Mesendoderm (in vitro differentiated cells): ENCODE data around the gene FANK1.
"Not testable (repeated sequence)": the region's sequence is repeated elsewhere in the genome, so short reads cannot be mapped to it uniquely, and the experiment has no call there.

Experiments
- DNase-seq: peaks from one replicate; pipeline ENCODE4 v3.0.0; 2013
- H2AK5ac ChIP-seq: 2 replicates; pipeline ENCODE4 v1.6.1; 2013; ENCODE audit warnings: low read length, inconsistent platforms
- H2BK120ac ChIP-seq: 2 replicates; pipeline ENCODE4 v1.6.1; 2013; ENCODE audit warnings: low read depth, mild to moderate bottlenecking, low read length, moderate library complexity, mixed read lengths
- H2BK15ac ChIP-seq: replicated peaks from 2 replicates; pipeline ENCODE4 v1.6.1; 2013; ENCODE audit warnings: low read depth, mild to moderate bottlenecking, moderate library complexity
- H2BK5ac ChIP-seq: 2 replicates; pipeline ENCODE4 v1.6.1; 2013; ENCODE audit warnings: low read length, inconsistent platforms
- H3K18ac ChIP-seq: 2 replicates; pipeline ENCODE4 v1.6.1; 2013; ENCODE audit warnings: mild to moderate bottlenecking, low read length, mixed read lengths
- H3K23ac ChIP-seq: one replicate; pipeline ENCODE4 v1.6.1; 2013; ENCODE audit warnings: low read length
- H3K27ac ChIP-seq: 2 replicates; pipeline ENCODE4 v1.5.1; 2013; ENCODE audit warnings: low read depth, mild to moderate bottlenecking, inconsistent platforms, low read length, moderate library complexity
- H3K27me3 ChIP-seq: 2 replicates; pipeline ENCODE4 v1.6.1; 2013; ENCODE audit warnings: low read length, control low read depth, mild to moderate bottlenecking, inconsistent platforms; ENCODE audit not compliant: insufficient read depth, poor library complexity
- H3K36me3 ChIP-seq: 2 replicates; pipeline ENCODE4 v1.6.1; 2013; ENCODE audit warnings: low read length, inconsistent platforms; ENCODE audit not compliant: control insufficient read depth, insufficient read depth
- H3K4ac ChIP-seq: one replicate; pipeline ENCODE4 v1.6.1; 2013; ENCODE audit warnings: low read depth, mild to moderate bottlenecking, low read length, moderate library complexity
- H3K4me1 ChIP-seq: 2 replicates; pipeline ENCODE4 v1.6.1; 2013; ENCODE audit warnings: low read depth, low read length, inconsistent platforms; ENCODE audit not compliant: control insufficient read depth
- H3K4me2 ChIP-seq: 2 replicates; pipeline ENCODE4 v1.6.1; 2013; ENCODE audit warnings: low read length
- H3K4me3 ChIP-seq: 2 replicates; pipeline ENCODE4 v1.5.1; 2013; ENCODE audit warnings: mild to moderate bottlenecking, low read length
- H3K56ac ChIP-seq: one replicate; pipeline ENCODE4 v1.6.1; 2013; ENCODE audit warnings: low read length
- H3K79me1 ChIP-seq: 2 replicates; pipeline ENCODE4 v1.6.1; 2013; ENCODE audit warnings: low read length, inconsistent platforms
- H3K79me2 ChIP-seq: 2 replicates; pipeline ENCODE4 v1.6.1; 2013; ENCODE audit warnings: mild to moderate bottlenecking, low read length; ENCODE audit not compliant: control insufficient read depth, insufficient read depth
- H3K9ac ChIP-seq: 2 replicates; pipeline ENCODE4 v1.6.1; 2013; ENCODE audit warnings: low read length, inconsistent platforms
- H4K5ac ChIP-seq: one replicate; pipeline ENCODE4 v1.6.1; 2013; ENCODE audit warnings: low read length
- H4K8ac ChIP-seq: one replicate; pipeline ENCODE4 v1.6.1; 2013; ENCODE audit warnings: low read depth, mild to moderate bottlenecking, control low read depth, low read length, moderate library complexity
- WGBS: extraction: QIAGEN DNeasy Blood & Tissue Kit; methylation state at CpG from one replicate; pipeline ENCODE4 v1.1.7; 2013; ENCODE audit warnings: low lambda C conversion rate, missing lambda C conversion rate; ENCODE audit not compliant: insufficient coverage; ENCODE audit errors: extremely low coverage; 5-methylcytosine and 5-hydroxymethylcytosine counted together

FANK1 gene

DNA sequence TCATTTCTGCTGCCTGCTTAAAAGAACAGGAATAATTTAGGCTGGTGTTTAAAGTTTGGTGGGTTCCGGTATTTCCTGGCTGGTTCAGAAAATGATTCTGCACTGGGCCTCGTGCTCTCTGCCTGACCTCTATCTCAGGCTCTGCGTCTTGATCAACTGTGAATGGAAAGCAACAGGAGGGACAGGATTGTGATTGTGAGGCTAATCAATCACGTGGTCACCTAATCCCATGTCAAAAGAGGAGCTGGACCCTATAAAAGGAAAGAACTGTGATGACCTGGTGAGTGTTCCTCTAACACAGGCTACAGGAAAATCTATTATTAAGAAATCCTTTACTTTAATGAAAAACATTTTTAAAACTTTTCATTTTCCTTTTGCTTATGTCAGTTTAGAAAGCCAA lies 15.2 kb upstream of the FANK1 start, which contains the start of gene DHX32:
TSS of gene DHX32 (minus strand) at position 101 of the 400 bp plus-strand sequence. CDS start 468 bp downstream, outside the sequence.
- no peak within 1 kb of the TSS for H3K56ac ChIP-seq
- no peak within 1 kb of the TSS for H3K23ac ChIP-seq
- H3K18ac ChIP-seq, result no peak within 1 kb of the TSS
- peak; percentile 91 for DNase-seq
- no peak within 1 kb of the TSS for H2BK15ac ChIP-seq
- H3K27me3 ChIP-seq, result no peaks in the 10 kb centered on the region
- no peak within 1 kb of the TSS for H2BK120ac ChIP-seq
- H3K27ac ChIP-seq, result peak within 1 kb of the TSS; percentile 17
- H3K79me1 ChIP-seq, result no peaks in the 10 kb centered on the region
- no peak within 1 kb of the TSS for H3K4me2 ChIP-seq
- H4K8ac ChIP-seq, result no peak within 1 kb of the TSS
- H2AK5ac ChIP-seq, result no peak within 1 kb of the TSS
- peaks cover 6% of the 10 kb centered on the region for H3K4me1 ChIP-seq
- H3K36me3 ChIP-seq, result no peaks in the 10 kb centered on the region
- no CpG with 5 or more reads among the region's 4 CpGs for WGBS
- H3K9ac ChIP-seq, result no peak within 1 kb of the TSS
- H2BK5ac ChIP-seq, result no peak within 1 kb of the TSS
- no peak within 1 kb of the TSS for H3K4me3 ChIP-seq
- no peak within 1 kb of the TSS for H3K4ac ChIP-seq
- H4K5ac ChIP-seq, result no peak within 1 kb of the TSS
- no peaks in the 10 kb centered on the region for H3K79me2 ChIP-seq

DNA sequence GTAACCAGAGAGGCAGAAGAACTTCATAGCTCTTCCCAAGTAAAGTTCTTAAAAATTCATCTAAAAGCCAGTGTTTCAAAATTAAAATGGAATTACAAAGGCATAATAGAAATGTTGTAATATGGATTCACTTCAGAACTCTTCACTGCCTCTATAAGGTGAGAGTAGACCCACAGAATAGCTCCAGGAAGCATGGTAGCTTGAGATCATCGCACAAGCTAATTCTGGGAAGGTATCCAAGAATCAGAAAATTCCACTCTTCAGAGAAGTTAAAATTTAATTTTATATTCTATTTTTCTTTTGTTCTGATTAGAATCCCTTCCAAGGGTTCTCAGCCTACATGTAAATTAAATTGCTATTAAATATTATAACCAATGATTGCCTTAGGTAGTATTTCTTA lies 13.8 kb upstream of the FANK1 start:
- no peaks in the 10 kb centered on the region for H3K27me3 ChIP-seq
- no peaks in the 10 kb centered on the region for H3K79me2 ChIP-seq
- no peak overlapping the region for H2BK120ac ChIP-seq
- H3K27ac ChIP-seq, result no peak overlapping the region
- no peak overlapping the region for H2AK5ac ChIP-seq
- no peak overlapping the region for H3K4me2 ChIP-seq
- no CpG with 5 or more reads among the region's 1 CpG for WGBS
- no peak overlapping the region for H3K4ac ChIP-seq
- H4K8ac ChIP-seq, result no peak overlapping the region
- H2BK5ac ChIP-seq, result no peak overlapping the region
- no peaks in the 10 kb centered on the region for H3K36me3 ChIP-seq
- no peaks in the 10 kb centered on the region for H3K79me1 ChIP-seq
- no peak overlapping the region for H3K23ac ChIP-seq
- DNase-seq, result no peak
- no peak overlapping the region for H3K18ac ChIP-seq
- H3K9ac ChIP-seq, result no peak overlapping the region
- H4K5ac ChIP-seq, result no peak overlapping the region
- no peak overlapping the region for H2BK15ac ChIP-seq
- H3K4me1 ChIP-seq, result peaks cover 6% of the 10 kb centered on the region
- no peak overlapping the region for H3K56ac ChIP-seq
- H3K4me3 ChIP-seq, result no peak overlapping the region

DNA sequence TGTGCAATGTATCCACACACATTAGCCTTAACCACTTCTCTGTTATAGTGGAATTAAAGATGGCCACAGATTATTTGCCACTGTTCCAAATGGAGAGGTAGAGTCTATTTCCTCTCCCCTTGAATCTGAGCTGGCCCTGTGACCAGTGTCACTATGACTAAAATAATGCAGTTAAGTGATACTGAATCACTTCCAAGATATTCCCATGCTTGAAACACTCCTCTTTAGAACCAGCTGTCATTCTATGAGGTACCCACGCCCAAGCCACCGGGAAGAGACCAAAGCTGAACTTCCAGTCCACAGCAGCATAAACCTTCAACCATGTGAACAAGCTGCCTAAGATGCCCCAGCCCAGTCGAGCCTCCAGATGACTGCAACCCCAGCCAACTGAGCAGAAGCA lies 13.2 kb upstream of the FANK1 start:
- H2BK15ac ChIP-seq, result no peak overlapping the region
- H3K36me3 ChIP-seq, result no peaks in the 10 kb centered on the region
- H3K18ac ChIP-seq, result no peak overlapping the region
- DNase-seq, result no peak
- no peak overlapping the region for H3K4ac ChIP-seq
- no peaks in the 10 kb centered on the region for H3K79me2 ChIP-seq
- H3K4me3 ChIP-seq, result no peak overlapping the region
- H3K27me3 ChIP-seq, result no peaks in the 10 kb centered on the region
- no peak overlapping the region for H3K27ac ChIP-seq
- H3K56ac ChIP-seq, result no peak overlapping the region
- WGBS, result no CpG with 5 or more reads among the region's 3 CpGs
- H3K9ac ChIP-seq, result no peak overlapping the region
- H3K23ac ChIP-seq, result no peak overlapping the region
- H2BK5ac ChIP-seq, result no peak overlapping the region
- H3K4me2 ChIP-seq, result no peak overlapping the region
- peaks cover 6% of the 10 kb centered on the region for H3K4me1 ChIP-seq
- H2AK5ac ChIP-seq, result no peak overlapping the region
- no peak overlapping the region for H4K8ac ChIP-seq
- H3K79me1 ChIP-seq, result no peaks in the 10 kb centered on the region
- H2BK120ac ChIP-seq, result no peak overlapping the region
- no peak overlapping the region for H4K5ac ChIP-seq

DNA sequence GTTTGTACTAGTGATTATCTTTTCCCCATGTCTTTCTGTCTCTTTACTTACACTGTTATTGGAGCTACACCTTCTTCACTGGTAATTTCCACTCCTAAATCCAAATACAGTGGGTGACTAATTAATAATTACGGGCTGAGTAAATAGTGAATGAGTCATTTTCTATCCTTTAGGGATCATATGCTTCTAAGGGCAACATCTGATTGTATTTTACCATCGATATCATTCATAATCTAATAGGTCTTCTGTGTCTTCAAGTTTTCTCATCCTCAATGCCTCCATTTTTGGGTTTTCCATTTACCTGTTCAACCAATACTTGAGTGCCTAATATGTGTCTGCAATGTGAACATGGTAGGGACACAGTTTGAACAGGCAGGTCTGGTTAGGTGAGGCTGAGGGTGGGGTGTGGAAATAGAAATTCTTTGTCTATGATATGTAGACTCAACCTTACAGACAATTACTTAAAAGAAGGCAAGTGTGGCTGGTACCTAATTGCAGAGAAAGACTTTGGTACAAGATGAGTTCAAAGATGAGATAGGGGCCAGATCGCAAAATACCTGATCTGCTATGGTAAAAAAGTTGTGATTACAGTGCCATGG lies 9.4 kb upstream of the FANK1 start:
- Histone ChIP-seq H3K4me1 (no peaks in the 10 kb centered on the region), H2BK15ac (no peak overlapping the region), H4K8ac (no peak overlapping the region), H4K5ac (no peak overlapping the region), H3K27ac (no peak overlapping the region), H3K79me2 (no peaks in the 10 kb centered on the region), H2BK120ac (no peak overlapping the region), H3K27me3 (no peaks in the 10 kb centered on the region), H3K56ac (no peak overlapping the region), H3K79me1 (no peaks in the 10 kb centered on the region), H3K18ac (no peak overlapping the region), H3K23ac (no peak overlapping the region), H3K4me3 (no peak overlapping the region), H2BK5ac (no peak overlapping the region), H3K4me2 (no peak overlapping the region), H3K4ac (no peak overlapping the region), H2AK5ac (no peak overlapping the region), H3K9ac (no peak overlapping the region), H3K36me3 (no peaks in the 10 kb centered on the region)
- no peak for DNase-seq
- no CpG with 5 or more reads among the region's 3 CpGs for WGBS

DNA sequence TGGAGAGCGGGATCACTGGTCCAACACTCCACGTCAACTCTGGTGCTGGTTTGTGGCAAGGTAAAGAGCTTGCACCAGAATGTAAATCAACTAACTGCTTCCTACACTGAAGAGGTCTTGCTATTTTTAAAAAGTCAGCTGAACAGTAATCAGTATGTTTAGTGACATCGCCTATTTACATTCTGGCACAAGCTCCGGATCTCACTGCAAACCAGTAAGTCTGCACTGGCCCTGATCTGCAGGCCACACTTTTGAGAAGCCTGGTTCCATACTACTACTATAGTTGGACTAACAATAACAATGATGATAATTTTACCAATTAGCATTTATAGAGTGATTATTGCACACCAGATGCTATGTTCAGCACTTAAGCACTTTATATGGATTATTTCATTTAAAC lies 6.9 kb upstream of the FANK1 start:
- not testable (repeated sequence) for H3K56ac ChIP-seq, H4K5ac ChIP-seq, H3K79me2 ChIP-seq, H3K9ac ChIP-seq, H3K36me3 ChIP-seq, H2AK5ac ChIP-seq, H3K27ac ChIP-seq, H3K27me3 ChIP-seq, H3K18ac ChIP-seq, H3K23ac ChIP-seq, H2BK120ac ChIP-seq, H3K4ac ChIP-seq, H2BK15ac ChIP-seq, DNase-seq, H3K4me2 ChIP-seq, H2BK5ac ChIP-seq, H4K8ac ChIP-seq, H3K79me1 ChIP-seq, H3K4me3 ChIP-seq, H3K4me1 ChIP-seq
- no CpG with 5 or more reads among the region's 4 CpGs for WGBS

DNA sequence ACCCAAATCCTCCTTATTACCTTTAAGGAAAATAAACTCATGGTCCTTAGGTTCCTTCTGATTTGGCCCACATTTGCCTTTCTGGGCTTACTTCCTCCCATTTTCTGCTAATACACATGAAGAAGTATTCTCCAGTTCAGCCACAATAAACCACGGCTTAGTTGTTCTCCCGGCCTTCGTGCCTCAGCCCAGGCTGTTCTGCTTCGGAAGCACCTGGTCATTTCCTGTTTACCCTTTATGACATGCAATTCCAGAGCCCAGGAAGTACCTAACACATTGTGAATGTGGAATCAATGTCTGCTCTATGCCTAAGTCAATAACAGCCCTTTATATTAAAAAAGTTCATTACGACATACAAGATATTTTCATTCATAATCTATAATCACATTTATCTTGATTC lies 4.0 kb upstream of the FANK1 start:
- H3K56ac ChIP-seq, H4K8ac ChIP-seq, H2BK120ac ChIP-seq, H3K4ac ChIP-seq, H3K9ac ChIP-seq, H3K27me3 ChIP-seq, H3K23ac ChIP-seq, H4K5ac ChIP-seq, H3K27ac ChIP-seq, H3K4me1 ChIP-seq, H3K79me2 ChIP-seq, H3K4me3 ChIP-seq, H2BK15ac ChIP-seq, H3K79me1 ChIP-seq, H3K4me2 ChIP-seq, H2BK5ac ChIP-seq, H3K36me3 ChIP-seq, H2AK5ac ChIP-seq, H3K18ac ChIP-seq: not testable (repeated sequence)
- DNase-seq, result peak; percentile 22
- WGBS, result no CpG with 5 or more reads among the region's 5 CpGs
